Measurements from ENCODE around the gene RSBN1. TPM values are rescaled to one million over a fixed set of nuclear protein-coding genes. Genes with fewer than 3 reads are reported as not detected.
"Not testable (repeated sequence)": the region's sequence is repeated elsewhere in the genome, so short reads cannot be mapped to it uniquely, and the experiment has no call there.

RSBN1 gene
- total RNA-seq, 1 donor from 2014 or later = 40.1 TPM

DNA sequence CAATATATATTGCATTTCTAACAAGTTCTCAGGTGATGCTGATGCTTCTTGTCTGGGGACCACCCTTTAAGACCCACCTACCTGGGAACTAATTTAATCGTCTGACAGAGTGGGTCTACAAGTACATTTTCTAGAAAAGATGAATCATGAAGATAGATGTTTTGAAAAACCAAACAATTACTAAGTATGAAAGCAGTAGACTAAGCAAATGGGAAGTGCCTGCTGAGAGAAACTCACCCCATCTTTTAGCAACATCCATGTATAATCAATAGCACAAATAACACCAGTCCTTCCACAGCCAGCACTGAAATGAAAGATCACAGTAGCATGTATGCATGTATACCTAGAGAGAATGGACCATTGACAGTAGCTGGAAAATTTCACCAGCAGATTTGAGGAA, 42.0 kb upstream of the RSBN1 start:
- Histone ChIP-seq H3K4me3 (no peak overlapping the region), H3K9me3 (ENCODE audit: low read depth) (no peaks in the 10 kb centered on the region), H3K4me2 (no peak overlapping the region), H3F3A (ENCODE audit: low read depth) (no peaks in the 10 kb centered on the region), H3K36me3 (no peaks in the 10 kb centered on the region), H3K27ac (no peak overlapping the region), H3K9ac (no peak overlapping the region), H4K20me1 (ENCODE audit: low read depth) (no peaks in the 10 kb centered on the region), H3K79me2 (ENCODE audit: low read depth) (no peaks in the 10 kb centered on the region), H3K4me1 (no peaks in the 10 kb centered on the region), H3K27me3 (no peaks in the 10 kb centered on the region), H2AFZ (replicated peaks) (no peak overlapping the region)
- Mint-ChIP-seq H3K4me1 (no peaks in the 10 kb centered on the region), H3K36me3 (no peaks in the 10 kb centered on the region), H3K9me3 (peaks cover 2% of the 10 kb centered on the region), H3K27me3 (ENCODE audit: insufficient read depth, low read depth) (no peaks in the 10 kb centered on the region), H3K4me3 (no peak overlapping the region), H3K27ac (no peak overlapping the region)
- DNase-seq (ENCODE audit: low spot score) = no peak
- TF ChIP-seq, protein P1, sequence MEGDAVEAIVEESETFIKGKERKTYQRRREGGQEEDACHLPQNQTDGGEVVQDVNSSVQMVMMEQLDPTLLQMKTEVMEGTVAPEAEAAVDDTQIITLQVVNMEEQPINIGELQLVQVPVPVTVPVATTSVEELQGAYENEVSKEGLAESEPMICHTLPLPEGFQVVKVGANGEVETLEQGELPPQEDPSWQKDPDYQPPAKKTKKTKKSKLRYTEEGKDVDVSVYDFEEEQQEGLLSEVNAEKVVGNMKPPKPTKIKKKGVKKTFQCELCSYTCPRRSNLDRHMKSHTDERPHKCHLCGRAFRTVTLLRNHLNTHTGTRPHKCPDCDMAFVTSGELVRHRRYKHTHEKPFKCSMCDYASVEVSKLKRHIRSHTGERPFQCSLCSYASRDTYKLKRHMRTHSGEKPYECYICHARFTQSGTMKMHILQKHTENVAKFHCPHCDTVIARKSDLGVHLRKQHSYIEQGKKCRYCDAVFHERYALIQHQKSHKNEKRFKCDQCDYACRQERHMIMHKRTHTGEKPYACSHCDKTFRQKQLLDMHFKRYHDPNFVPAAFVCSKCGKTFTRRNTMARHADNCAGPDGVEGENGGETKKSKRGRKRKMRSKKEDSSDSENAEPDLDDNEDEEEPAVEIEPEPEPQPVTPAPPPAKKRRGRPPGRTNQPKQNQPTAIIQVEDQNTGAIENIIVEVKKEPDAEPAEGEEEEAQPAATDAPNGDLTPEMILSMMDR (IDR thresholded peaks at IDR 0.05) = no peak
- no peak for TF ChIP-seq EZH2 (IDR thresholded peaks at IDR 0.05)
- no peak for TF ChIP-seq EZH2phosphoT487 (IDR thresholded peaks at IDR 0.05)

DNA sequence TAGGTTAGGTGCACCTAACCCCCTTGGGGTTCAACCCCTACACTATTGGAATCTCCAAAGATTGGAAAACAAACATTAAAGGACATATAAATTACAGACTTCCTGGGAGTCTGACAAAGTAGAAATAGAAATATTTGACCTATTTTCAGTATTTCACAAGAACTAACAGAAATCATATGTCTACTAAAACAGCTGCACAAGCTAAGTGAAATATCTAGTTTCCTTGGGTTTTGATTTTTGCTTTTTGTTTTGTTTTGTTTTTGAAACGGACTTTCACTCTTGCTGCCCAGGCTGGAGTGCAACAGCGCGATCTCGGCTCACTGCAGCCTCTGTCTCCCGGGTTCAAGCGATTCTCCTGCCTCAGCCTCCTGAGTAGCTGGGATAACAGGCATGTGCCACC, 40.4 kb upstream of the RSBN1 start:
- not testable (repeated sequence) for H3K9me3 ChIP-seq (ENCODE audit: low read depth); H3K9me3 Mint-ChIP-seq; H3K27me3 Mint-ChIP-seq (ENCODE audit: insufficient read depth, low read depth); H3K9ac ChIP-seq; H3K4me3 Mint-ChIP-seq; H3K4me2 ChIP-seq; H3K27ac Mint-ChIP-seq; DNase-seq (ENCODE audit: low spot score); H3K4me3 ChIP-seq; H3K36me3 Mint-ChIP-seq; H3K4me1 Mint-ChIP-seq; H4K20me1 ChIP-seq (ENCODE audit: low read depth); H3K27ac ChIP-seq; H2AFZ ChIP-seq (replicated peaks); H3K27me3 ChIP-seq; H3K36me3 ChIP-seq; H3F3A ChIP-seq (ENCODE audit: low read depth); H3K4me1 ChIP-seq; H3K79me2 ChIP-seq (ENCODE audit: low read depth)

DNA sequence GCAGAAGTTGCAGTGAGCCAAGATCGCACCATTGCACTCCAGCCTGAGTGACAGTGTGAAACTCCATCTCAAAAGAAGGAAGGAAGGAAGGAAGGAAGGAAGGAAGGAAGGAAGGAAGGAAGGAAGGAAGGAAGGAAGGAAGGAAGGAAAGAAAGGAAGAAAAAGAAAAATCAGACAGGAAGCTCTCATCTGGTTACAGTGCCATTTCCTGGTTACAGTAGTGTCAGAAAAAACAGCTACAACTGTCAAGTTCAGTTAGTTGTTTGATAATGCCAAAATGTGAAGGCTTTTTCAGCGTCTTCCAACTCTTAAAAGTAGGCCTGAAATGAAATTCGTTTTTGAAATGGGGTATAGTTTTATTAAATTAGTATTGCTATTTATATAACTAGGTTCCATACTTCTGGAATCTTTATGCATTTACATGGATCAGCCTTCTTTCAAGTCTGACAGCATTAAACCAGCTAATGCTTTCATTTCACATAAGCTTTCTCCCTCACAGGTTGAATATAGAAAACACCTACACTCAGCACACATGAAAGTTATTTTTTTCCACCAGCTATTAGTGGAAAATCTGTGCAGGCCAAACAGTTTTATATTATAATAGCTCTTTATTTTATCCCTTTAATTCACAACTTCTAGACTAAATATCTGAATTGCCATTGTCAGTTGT, 38.0 kb upstream of the RSBN1 start:
- DNase-seq (ENCODE audit: low spot score) = no peak
- no peak overlapping the region for H3K9ac ChIP-seq
- no peaks in the 10 kb centered on the region for H3K36me3 ChIP-seq
- H3K4me3 Mint-ChIP-seq = no peak overlapping the region
- no peak overlapping the region for H3K4me3 ChIP-seq
- TF ChIP-seq EZH2 (IDR thresholded peaks at IDR 0.05) (no peak), EZH2phosphoT487 (IDR thresholded peaks at IDR 0.05) (no peak)
- TF ChIP-seq, protein P1 (IDR thresholded peaks at IDR 0.05) = no peak
- no peak overlapping the region for H2AFZ ChIP-seq (replicated peaks)
- H3K4me2 ChIP-seq = no peak overlapping the region
- H3K27me3 Mint-ChIP-seq (ENCODE audit: insufficient read depth, low read depth) = no peaks in the 10 kb centered on the region
- no peaks in the 10 kb centered on the region for H3K36me3 Mint-ChIP-seq
- H4K20me1 ChIP-seq (ENCODE audit: low read depth) = no peaks in the 10 kb centered on the region
- H3K9me3 ChIP-seq (ENCODE audit: low read depth) = peaks cover 10% of the 10 kb centered on the region
- no peaks in the 10 kb centered on the region for H3K4me1 Mint-ChIP-seq
- no peaks in the 10 kb centered on the region for H3K4me1 ChIP-seq
- no peaks in the 10 kb centered on the region for H3K79me2 ChIP-seq (ENCODE audit: low read depth)
- H3K27ac ChIP-seq = no peak overlapping the region
- no peak overlapping the region for H3K27ac Mint-ChIP-seq
- peaks cover 2% of the 10 kb centered on the region for H3K9me3 Mint-ChIP-seq
- H3K27me3 ChIP-seq = no peaks in the 10 kb centered on the region
- no peaks in the 10 kb centered on the region for H3F3A ChIP-seq (ENCODE audit: low read depth)

DNA sequence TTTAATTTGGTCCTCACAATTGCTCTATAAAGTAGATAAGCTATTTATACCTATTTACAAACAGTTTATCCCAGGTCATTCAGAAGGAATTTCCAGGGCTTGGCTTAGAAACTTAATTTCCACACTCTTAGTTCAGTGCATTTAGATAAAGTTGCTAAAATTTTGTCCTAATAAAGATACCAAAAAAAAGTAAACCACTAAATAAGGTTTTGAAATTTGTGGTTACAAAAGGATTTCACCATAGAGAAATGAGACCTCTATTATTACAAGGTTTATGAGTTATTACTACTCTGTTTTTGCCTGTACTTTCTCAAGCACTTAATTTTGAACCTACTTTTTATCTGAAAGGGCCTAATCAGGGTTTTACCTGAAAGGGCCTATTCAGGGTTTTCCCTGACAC, 36.8 kb upstream of the RSBN1 start:
- TF ChIP-seq EZH2phosphoT487 (IDR thresholded peaks at IDR 0.05) = no peak
- Histone ChIP-seq H3K36me3 (no peaks in the 10 kb centered on the region), H3K4me1 (no peaks in the 10 kb centered on the region), H3K4me3 (no peak overlapping the region), H3K4me2 (no peak overlapping the region), H3K79me2 (ENCODE audit: low read depth) (no peaks in the 10 kb centered on the region), H3K27ac (no peak overlapping the region), H3K9me3 (ENCODE audit: low read depth) (peaks cover 10% of the 10 kb centered on the region), H2AFZ (replicated peaks) (no peak overlapping the region), H3K9ac (no peak overlapping the region), H4K20me1 (ENCODE audit: low read depth) (no peaks in the 10 kb centered on the region), H3F3A (ENCODE audit: low read depth) (no peaks in the 10 kb centered on the region), H3K27me3 (no peaks in the 10 kb centered on the region)
- H3K36me3 Mint-ChIP-seq = no peaks in the 10 kb centered on the region
- no peak overlapping the region for H3K4me3 Mint-ChIP-seq
- H3K4me1 Mint-ChIP-seq = no peaks in the 10 kb centered on the region
- H3K9me3 Mint-ChIP-seq = no peaks in the 10 kb centered on the region
- H3K27me3 Mint-ChIP-seq (ENCODE audit: insufficient read depth, low read depth) = no peaks in the 10 kb centered on the region
- no peak for DNase-seq (ENCODE audit: low spot score)
- no peak overlapping the region for H3K27ac Mint-ChIP-seq

Measured in neural progenitor cell (in vitro differentiated cells).